Keratinocyte (primary cell): ENCODE measurements around the gene TMEM42. TPM values are rescaled to one million over a fixed set of nuclear protein-coding genes. Genes with fewer than 3 reads are reported as not detected.

Experiments
- DNase-seq: peaks from one replicate; pipeline ENCODE4 v3.0.0-alpha.2; 2011; ENCODE audit warnings: low read depth, missing footprints, low spot score
- FAIRE-seq: peaks from 2 replicates; lab custom pipeline; 2011; peaks lifted over from hg19 to GRCh38; lab: Jason Lieb, UNC
- H2AFZ ChIP-seq: 2 replicates; pipeline ENCODE4 v1.6.0; 2012; ENCODE audit warnings: low read length, control low read depth, inconsistent platforms; ENCODE audit not compliant: control insufficient read depth
- H3K27ac ChIP-seq: 2 replicates; pipeline ENCODE4 v1.5.1; 2011; ENCODE audit warnings: low read length; ENCODE audit not compliant: control insufficient read depth, insufficient read depth
- H3K27me3 ChIP-seq: 3 replicates; pipeline ENCODE4 v1.6.0; 2011; ENCODE audit warnings: low read length; ENCODE audit not compliant: control insufficient read depth, insufficient read depth; ENCODE audit errors: extremely low read depth
- H3K36me3 ChIP-seq, 2 experiments: 2 replicates in 1 of 2; 3 replicates in 1 of 2; pipeline ENCODE4 v1.5.1; 2011; ENCODE audit warnings: low read length in 2 of 2, mild to moderate bottlenecking in 1 of 2; ENCODE audit not compliant: control insufficient read depth in 2 of 2, insufficient read depth in 2 of 2; ENCODE audit errors: extremely low read depth in 1 of 2
- H3K4me1 ChIP-seq: 3 replicates; pipeline ENCODE4 v1.5.1; 2011; ENCODE audit warnings: low read length; ENCODE audit not compliant: control insufficient read depth, insufficient read depth; ENCODE audit errors: extremely low read depth
- H3K4me2 ChIP-seq: 3 replicates; pipeline ENCODE4 v1.6.0; 2011; ENCODE audit warnings: low read depth, low read length; ENCODE audit not compliant: control insufficient read depth, insufficient read depth; ENCODE audit errors: extremely low read depth
- H3K4me3 ChIP-seq, 3 experiments: fragments of 200-600 bp in 1 of 3; sonication (generic) in 1 of 3; 2 replicates in 2 of 3; 3 replicates in 1 of 3; pipeline ENCODE4 v1.5.1; 2011 to 2016; ENCODE audit warnings: low read length in 3 of 3, mild to moderate bottlenecking in 3 of 3, control low read depth in 2 of 3, inconsistent platforms in 1 of 3, low read depth in 1 of 3, mixed read lengths in 1 of 3, mixed run types in 1 of 3, moderate library complexity in 1 of 3; ENCODE audit not compliant: control insufficient read depth in 2 of 3, insufficient read depth in 2 of 3; ENCODE audit errors: extremely low read depth in 1 of 3
- H3K79me2 ChIP-seq: 2 replicates; pipeline ENCODE4 v1.6.0; 2012; ENCODE audit warnings: low read length; ENCODE audit not compliant: control insufficient read depth, insufficient read depth
- H3K9ac ChIP-seq: 3 replicates; pipeline ENCODE4 v1.6.0; 2011; ENCODE audit warnings: low read length; ENCODE audit not compliant: control insufficient read depth, insufficient read depth; ENCODE audit errors: extremely low read depth
- H3K9me1 ChIP-seq: 3 replicates; pipeline ENCODE4 v1.6.0; 2011; ENCODE audit warnings: low read length; ENCODE audit not compliant: control insufficient read depth, insufficient read depth; ENCODE audit errors: extremely low read depth
- H3K9me3 ChIP-seq: 2 replicates; pipeline ENCODE4 v1.5.1; 2012; ENCODE audit warnings: low read depth, low read length; ENCODE audit not compliant: control insufficient read depth
- H4K20me1 ChIP-seq: 3 replicates; pipeline ENCODE4 v1.6.0; 2011; ENCODE audit warnings: low read length; ENCODE audit not compliant: control insufficient read depth, insufficient read depth; ENCODE audit errors: extremely low read depth
- EZH2 ChIP-seq: IDR thresholded peaks from one replicate; pipeline ENCODE4 v1.6.1; 2012; ENCODE audit warnings: inconsistent platforms, mild to moderate bottlenecking, low read length, moderate library complexity
- dilution Hi-C: fragments of 300-500 bp; cut with MboI; formaldehyde crosslinking; loops from one replicate; pipeline ENCODE4 v1.7.0; 2020; ENCODE audit warnings: low sequenced_read_pairs; ENCODE audit not compliant: extremely low pct_ligation_motif_present
- polyA plus RNA-seq, 5 experiments: library from polyadenylated mRNA; depleted of rRNA in 3 of 5; stranded (reverse) in 3 of 5; stranded (forward) in 1 of 5; unstranded in 1 of 5; fragments of >200 nt; gene quantifications; 1 replicate in 1 of 5; 2 replicates in 3 of 5; 3 replicates in 1 of 5; pipeline versions ENCODE4 v1.2.1 to v1.2.3, GENCODE V29; 2011 to 2012; ENCODE audit warnings: missing spikeins in 2 of 5, low read depth in 1 of 5, low replicate concordance in 1 of 5
- TF ChIP-seq, protein P1 (sequence below), 3 experiments: IDR thresholded peaks in 1 of 3; conservative IDR thresholded peaks in 1 of 3; optimal IDR thresholded peaks in 1 of 3; 2 replicates in 2 of 3; 3 replicates in 1 of 3; pipeline versions ENCODE3 to v1.5.1; 2011; ENCODE audit warnings: low read length in 3 of 3, mild to moderate bottlenecking in 3 of 3, moderate library complexity in 2 of 3, control low read depth in 1 of 3, inconsistent platforms in 1 of 3; ENCODE audit not compliant: insufficient read depth in 2 of 3; ENCODE audit errors: extremely low read depth in 1 of 3

Gene TMEM42
- polyA plus RNA-seq, 1 donor (not counting 4 experiments of a cell fraction or from before 2014, with no cell fraction given) = 19.5 TPM

DNA sequence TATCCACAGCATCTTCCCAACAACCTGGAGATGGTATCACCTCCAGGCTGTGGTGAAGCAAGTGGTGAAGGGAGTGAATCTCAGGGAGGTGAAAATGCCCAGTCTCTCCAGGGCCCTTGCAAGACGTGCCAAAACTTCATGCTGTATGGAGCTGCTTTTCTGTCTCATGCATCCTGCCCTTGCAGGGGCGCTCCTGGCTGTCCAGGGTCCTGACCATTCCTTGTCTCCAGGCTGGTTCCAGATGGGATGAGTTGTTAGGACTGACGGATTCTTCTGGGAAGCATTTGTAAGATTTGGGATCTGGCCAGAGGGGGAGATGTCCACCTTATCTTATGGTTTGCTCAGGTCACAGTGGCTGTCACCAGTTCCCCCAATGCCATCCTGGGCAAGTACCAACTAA, 28.5 kb downstream of the TMEM42 start:
- H3K27ac ChIP-seq = no peak overlapping the region
- no peaks in the 10 kb centered on the region for H3K9me3 ChIP-seq
- H3K27me3 ChIP-seq = no peaks in the 10 kb centered on the region
- no peak for FAIRE-seq
- H3K4me1 ChIP-seq = peaks cover 39% of the 10 kb centered on the region
- no peaks in the 10 kb centered on the region for H3K36me3 ChIP-seq
- H4K20me1 ChIP-seq = no peaks in the 10 kb centered on the region
- no peak overlapping the region for H3K4me3 ChIP-seq
- H3K9ac ChIP-seq = no peak overlapping the region
- no peaks in the 10 kb centered on the region for H3K79me2 ChIP-seq
- no peak overlapping the region for H2AFZ ChIP-seq
- dilution Hi-C loops = no loop called here
- H3K9me1 ChIP-seq = no peaks in the 10 kb centered on the region
- H3K4me2 ChIP-seq = no peak overlapping the region
- no peak for DNase-seq
- TF ChIP-seq, protein P1, sequence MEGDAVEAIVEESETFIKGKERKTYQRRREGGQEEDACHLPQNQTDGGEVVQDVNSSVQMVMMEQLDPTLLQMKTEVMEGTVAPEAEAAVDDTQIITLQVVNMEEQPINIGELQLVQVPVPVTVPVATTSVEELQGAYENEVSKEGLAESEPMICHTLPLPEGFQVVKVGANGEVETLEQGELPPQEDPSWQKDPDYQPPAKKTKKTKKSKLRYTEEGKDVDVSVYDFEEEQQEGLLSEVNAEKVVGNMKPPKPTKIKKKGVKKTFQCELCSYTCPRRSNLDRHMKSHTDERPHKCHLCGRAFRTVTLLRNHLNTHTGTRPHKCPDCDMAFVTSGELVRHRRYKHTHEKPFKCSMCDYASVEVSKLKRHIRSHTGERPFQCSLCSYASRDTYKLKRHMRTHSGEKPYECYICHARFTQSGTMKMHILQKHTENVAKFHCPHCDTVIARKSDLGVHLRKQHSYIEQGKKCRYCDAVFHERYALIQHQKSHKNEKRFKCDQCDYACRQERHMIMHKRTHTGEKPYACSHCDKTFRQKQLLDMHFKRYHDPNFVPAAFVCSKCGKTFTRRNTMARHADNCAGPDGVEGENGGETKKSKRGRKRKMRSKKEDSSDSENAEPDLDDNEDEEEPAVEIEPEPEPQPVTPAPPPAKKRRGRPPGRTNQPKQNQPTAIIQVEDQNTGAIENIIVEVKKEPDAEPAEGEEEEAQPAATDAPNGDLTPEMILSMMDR (optimal IDR thresholded peaks at IDR 0.05 in 1 of 3, IDR thresholded peaks at IDR 0.05 in 1 of 3, conservative IDR thresholded peaks at IDR 0.05 in 1 of 3; ENCODE audit: extremely low read depth in 1 of 3, insufficient read depth in 2 of 3, low read length in 3 of 3) = no peak
- no peak for TF ChIP-seq EZH2

DNA sequence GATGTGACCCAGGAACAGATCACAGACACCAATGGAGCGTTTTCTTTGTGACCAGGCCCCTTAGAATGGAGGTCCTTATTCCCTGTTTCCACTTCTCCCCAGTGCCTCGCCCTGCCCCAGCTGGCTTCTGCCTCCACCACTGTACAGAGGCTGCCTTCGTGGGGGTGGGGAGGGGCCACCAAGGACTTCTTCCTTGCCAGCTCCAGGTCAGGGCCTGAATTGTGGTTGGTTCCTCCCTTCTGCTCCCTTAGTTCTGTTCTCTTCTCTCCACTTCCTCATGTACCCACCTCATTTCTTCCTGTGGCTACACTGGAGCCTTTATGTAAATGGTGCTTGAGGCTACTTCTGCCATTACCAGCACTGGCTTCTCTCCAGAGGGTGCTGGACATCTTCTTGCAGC, 29.1 kb downstream of the TMEM42 start:
- Histone ChIP-seq H3K27ac (no peak overlapping the region), H4K20me1 (no peaks in the 10 kb centered on the region), H3K9me3 (no peaks in the 10 kb centered on the region), H3K27me3 (no peaks in the 10 kb centered on the region), H3K36me3 (no peaks in the 10 kb centered on the region), H3K4me3 (no peak overlapping the region), H3K4me1 (peaks cover 35% of the 10 kb centered on the region), H3K4me2 (no peak overlapping the region), H2AFZ (no peak overlapping the region), H3K79me2 (no peaks in the 10 kb centered on the region), H3K9me1 (no peaks in the 10 kb centered on the region), H3K9ac (no peak overlapping the region)
- FAIRE-seq (no peak), DNase-seq (no peak)
- TF ChIP-seq, protein P1 (optimal IDR thresholded peaks at IDR 0.05 in 1 of 3, IDR thresholded peaks at IDR 0.05 in 1 of 3, conservative IDR thresholded peaks at IDR 0.05 in 1 of 3; ENCODE audit: extremely low read depth in 1 of 3, insufficient read depth in 2 of 3, low read length in 3 of 3) = no peak
- no peak for TF ChIP-seq EZH2
- dilution Hi-C loops = no loop called here
